ENCODE measurements around the gene MAPK6.
A peak's percentile ranks its signal among the peaks of the same experiment; 100 is the strongest.

Gene MAPK6

GRCh38 chr15:52060501-52060900 is 41.5 kb downstream of the MAPK6 start:
- no peak overlapping the region for H3K4me3 ChIP-seq (replicated peaks in 1 of 2; ENCODE audit: low read depth in 2 of 2, low read length in 2 of 2)
- no peak for DNase-seq (ENCODE audit: low read depth in 2 of 2)
- no peak for TF ChIP-seq CTCF (IDR thresholded peaks at IDR 0.05; ENCODE audit: low read depth, low read length)

- DNase-seq (ENCODE audit: low read depth in 2 of 2) = no peak
- H3K4me3 ChIP-seq (replicated peaks in 1 of 2; ENCODE audit: low read depth in 2 of 2, low read length in 2 of 2) = no peak overlapping the region
- TF ChIP-seq CTCF (IDR thresholded peaks at IDR 0.05; ENCODE audit: low read depth, low read length) = no peak
Measured at GRCh38 chr15:52066842-52067544, 48.0 kb downstream of the MAPK6 start.

- no peak overlapping the region for H3K4me3 ChIP-seq (replicated peaks in 1 of 2; ENCODE audit: low read depth in 2 of 2, low read length in 2 of 2)
- DNase-seq (ENCODE audit: low read depth in 2 of 2) = no peak
- no peak for TF ChIP-seq CTCF (IDR thresholded peaks at IDR 0.05; ENCODE audit: low read depth, low read length)
Measured at GRCh38 chr15:52067545-52067926, 48.5 kb downstream of the MAPK6 start.

GRCh38 chr15:52068004-52068615 is 49.1 kb downstream of the MAPK6 start:
- DNase-seq (ENCODE audit: low read depth in 2 of 2) = peak; percentile 20 to 38
- TF ChIP-seq CTCF (IDR thresholded peaks at IDR 0.05; ENCODE audit: low read depth, low read length) = no peak
- no peak overlapping the region for H3K4me3 ChIP-seq (replicated peaks in 1 of 2; ENCODE audit: low read depth in 2 of 2, low read length in 2 of 2)

- H3K4me3 ChIP-seq (replicated peaks in 1 of 2; ENCODE audit: low read depth in 2 of 2, low read length in 2 of 2) = no peak overlapping the region
- DNase-seq (ENCODE audit: low read depth in 2 of 2) = no peak
- no peak for TF ChIP-seq CTCF (IDR thresholded peaks at IDR 0.05; ENCODE audit: low read depth, low read length)
Measured at GRCh38 chr15:52069559-52069958, 50.5 kb downstream of the MAPK6 start.

- no peak for DNase-seq (ENCODE audit: low read depth in 2 of 2)
- TF ChIP-seq CTCF (IDR thresholded peaks at IDR 0.05; ENCODE audit: low read depth, low read length) = no peak
- no peak overlapping the region for H3K4me3 ChIP-seq (replicated peaks in 1 of 2; ENCODE audit: low read depth in 2 of 2, low read length in 2 of 2)
Measured at GRCh38 chr15:52071570-52071969, 52.6 kb downstream of the MAPK6 start.

All from cardiac fibroblast (primary cell).